Gastrocnemius medialis (tissue), 4 donors: ENCODE data around the gene PRSS56. TPM values are rescaled to one million over a fixed set of nuclear protein-coding genes. Genes with fewer than 3 reads are reported as not detected.

Experiments
- ATAC-seq, 2 donors: fragments of 150-250 bp; one replicate each; pipeline ENCODE4 v1.9.1; 2016
- DNase-seq, 2 donors: peaks; one replicate each; pipeline ENCODE4 v3.0.0-alpha.2; 2019
- H3K27ac ChIP-seq, 4 donors: fragments of 200-600 bp; sonication (generic); 1 replicate in 1 of 4; 2 replicates in 3 of 4; pipeline ENCODE4 v1.5.1; 2016 to 2018; ENCODE audit warnings: mild to moderate bottlenecking in 2 of 4, moderate library complexity in 1 of 4
- H3K27me3 ChIP-seq, 3 donors: fragments of 200-600 bp; sonication (generic) in 2 of 3; 1 replicate in 1 of 3; 2 replicates in 2 of 3; pipeline versions ENCODE4 v1.5.1 to v1.6.0; 2016 to 2019; ENCODE audit warnings: mild to moderate bottlenecking in 1 of 3, moderate library complexity in 1 of 3
- H3K36me3 ChIP-seq, 2 donors: fragments of 200-600 bp; sonication (generic) in 1 of 2; one replicate each; pipeline ENCODE4 v1.5.1; 2017 to 2018
- H3K4me1 ChIP-seq, 2 donors: fragments of 200-600 bp; sonication (generic) in 1 of 2; one replicate each; pipeline ENCODE4 v1.5.1; 2016 to 2017; ENCODE audit warnings: mild to moderate bottlenecking in 2 of 2
- H3K4me3 ChIP-seq, 4 donors: fragments of 200-600 bp; sonication (generic) in 3 of 4; 1 replicate in 1 of 4; 2 replicates in 3 of 4; pipeline ENCODE4 v1.5.1; 2016 to 2019; ENCODE audit warnings: mild to moderate bottlenecking in 2 of 4
- H3K9me3 ChIP-seq, 3 donors: fragments of 200-600 bp; sonication (generic) in 2 of 3; 1 replicate in 1 of 3; 2 replicates in 2 of 3; pipeline ENCODE4 v1.5.1; 2016 to 2019
- POLR2A ChIP-seq, 2 donors: fragments of 450-650 bp; IDR thresholded peaks; one replicate each; pipeline ENCODE4 v1.6.1; 2017; ENCODE audit warnings: antibody characterized with exemption in 2 of 2, mild to moderate bottlenecking in 2 of 2, moderate library complexity in 2 of 2
- in situ Hi-C, 4 donors: fragments of 200-750 bp; cut with MboI; loops; one replicate each; pipeline versions ENCODE4 v1.15.0 to v1.8.0; 2017; ENCODE audit warnings: low sequenced_read_pairs in 4 of 4
- intact Hi-C: fragments of 100-400 bp; cut with DNase I; formaldehyde crosslinking; loops from one replicate; pipeline ENCODE4 v1.15.1; 2023; ENCODE audit warnings: low total_unique reads
- total RNA-seq, 4 donors: library from RNA; depleted of rRNA; stranded (reverse); fragments of >200 nt; gene quantifications; one replicate each; pipeline versions ENCODE4 v1.1.0 to v1.2.3, GENCODE V29; 2016
- TF ChIP-seq, protein P1 (sequence below), 5 experiments: fragments of 450-650 bp in 3 of 5; fragments of 200-600 bp in 2 of 5; sonication (generic) in 2 of 5; IDR thresholded peaks in 4 of 5; conservative IDR thresholded peaks in 1 of 5; 1 replicate in 4 of 5; 2 replicates in 1 of 5; pipeline ENCODE4 v1.5.1; 2016 to 2019; ENCODE audit warnings: antibody characterized with exemption in 5 of 5, mild to moderate bottlenecking in 3 of 5, moderate library complexity in 3 of 5

PRSS56 gene
- total RNA-seq, 4 donors from 2014 or later = 1.0 to 3.2 (median 2.2) TPM

DNA sequence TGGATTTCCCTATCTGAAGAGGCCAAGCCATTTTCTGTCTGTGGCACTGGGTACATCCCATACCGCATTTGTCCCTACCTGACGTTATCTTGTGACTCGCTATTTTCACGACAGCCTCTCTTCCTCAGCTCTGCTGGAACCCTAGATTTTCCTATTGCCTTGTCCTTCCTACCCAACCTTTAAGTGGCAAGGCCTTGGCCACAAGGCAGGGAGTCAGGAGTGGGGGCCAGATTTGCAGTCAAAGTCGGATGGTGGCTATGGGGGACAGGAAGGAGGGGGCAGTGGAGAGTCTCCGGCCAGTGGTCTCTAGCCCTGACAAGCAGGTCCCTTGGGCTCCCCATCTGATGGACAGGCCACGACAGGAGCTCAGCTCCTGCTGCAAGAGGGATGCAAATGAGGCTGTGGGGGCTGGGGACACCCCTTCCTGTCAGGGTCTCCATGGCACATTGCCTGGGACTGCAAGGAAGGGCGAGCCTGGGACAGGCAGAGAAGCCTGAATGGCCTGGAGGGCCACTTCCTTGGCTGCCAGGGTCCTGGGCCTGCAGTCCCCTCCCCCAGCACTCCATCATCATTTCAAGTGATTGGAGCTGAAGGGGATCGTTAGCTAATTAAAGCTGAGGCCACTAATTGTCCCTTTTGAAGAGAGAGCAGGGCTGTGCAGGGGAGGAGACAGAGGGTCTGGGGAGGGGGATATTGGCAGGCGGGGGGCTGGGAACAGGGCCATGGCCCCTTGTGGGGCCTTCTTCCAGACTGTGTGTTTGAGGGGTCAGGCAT is 26.3 kb upstream of the PRSS56 start:
- DNase-seq (no peak), ATAC-seq (no peak)
- TF ChIP-seq POLR2A (IDR thresholded peaks at IDR 0.05) = no peak
- TF ChIP-seq, protein P1, sequence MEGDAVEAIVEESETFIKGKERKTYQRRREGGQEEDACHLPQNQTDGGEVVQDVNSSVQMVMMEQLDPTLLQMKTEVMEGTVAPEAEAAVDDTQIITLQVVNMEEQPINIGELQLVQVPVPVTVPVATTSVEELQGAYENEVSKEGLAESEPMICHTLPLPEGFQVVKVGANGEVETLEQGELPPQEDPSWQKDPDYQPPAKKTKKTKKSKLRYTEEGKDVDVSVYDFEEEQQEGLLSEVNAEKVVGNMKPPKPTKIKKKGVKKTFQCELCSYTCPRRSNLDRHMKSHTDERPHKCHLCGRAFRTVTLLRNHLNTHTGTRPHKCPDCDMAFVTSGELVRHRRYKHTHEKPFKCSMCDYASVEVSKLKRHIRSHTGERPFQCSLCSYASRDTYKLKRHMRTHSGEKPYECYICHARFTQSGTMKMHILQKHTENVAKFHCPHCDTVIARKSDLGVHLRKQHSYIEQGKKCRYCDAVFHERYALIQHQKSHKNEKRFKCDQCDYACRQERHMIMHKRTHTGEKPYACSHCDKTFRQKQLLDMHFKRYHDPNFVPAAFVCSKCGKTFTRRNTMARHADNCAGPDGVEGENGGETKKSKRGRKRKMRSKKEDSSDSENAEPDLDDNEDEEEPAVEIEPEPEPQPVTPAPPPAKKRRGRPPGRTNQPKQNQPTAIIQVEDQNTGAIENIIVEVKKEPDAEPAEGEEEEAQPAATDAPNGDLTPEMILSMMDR (IDR thresholded peaks at IDR 0.05 in 4 of 5, conservative IDR thresholded peaks at IDR 0.05 in 1 of 5) = no peak
- in situ Hi-C loops = no loop called here
- Histone ChIP-seq H3K4me3 (no peak overlapping the region), H3K36me3 (no peaks in the 10 kb centered on the region), H3K27me3 (no peaks in the 10 kb centered on the region), H3K9me3 (no peaks in the 10 kb centered on the region), H3K4me1 (no peaks in the 10 kb centered on the region), H3K27ac (no peak overlapping the region)
- intact Hi-C loops = no loop called here

DNA sequence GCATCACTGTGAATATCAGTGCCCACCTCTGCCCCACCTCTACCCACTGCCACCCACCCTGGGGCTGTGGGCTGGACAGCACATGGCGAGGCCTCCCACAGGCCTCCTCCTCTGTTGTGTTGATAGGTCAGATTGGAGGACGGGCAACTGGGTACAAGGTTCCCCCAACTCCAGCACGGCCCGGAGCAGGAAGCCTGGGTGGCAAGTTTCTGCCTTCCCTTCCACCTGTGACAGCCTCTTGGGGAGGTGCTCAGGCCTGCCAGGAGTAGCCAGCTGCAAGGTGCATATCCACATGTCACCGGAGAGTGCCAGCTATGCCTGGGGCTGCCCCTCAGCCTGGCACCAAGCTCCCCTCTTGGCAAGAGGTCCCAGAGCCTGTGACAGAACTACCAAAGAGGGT is 25.6 kb upstream of the PRSS56 start:
- intact Hi-C loops (no loop called here), in situ Hi-C loops (no loop called here)
- Histone ChIP-seq H3K27ac (no peak overlapping the region), H3K9me3 (no peaks in the 10 kb centered on the region), H3K4me3 (no peak overlapping the region), H3K36me3 (no peaks in the 10 kb centered on the region), H3K27me3 (no peaks in the 10 kb centered on the region), H3K4me1 (no peaks in the 10 kb centered on the region)
- no peak for TF ChIP-seq POLR2A (IDR thresholded peaks at IDR 0.05)
- TF ChIP-seq, protein P1 (IDR thresholded peaks at IDR 0.05 in 4 of 5, conservative IDR thresholded peaks at IDR 0.05 in 1 of 5) = no peak
- ATAC-seq (no peak), DNase-seq (no peak)

DNA sequence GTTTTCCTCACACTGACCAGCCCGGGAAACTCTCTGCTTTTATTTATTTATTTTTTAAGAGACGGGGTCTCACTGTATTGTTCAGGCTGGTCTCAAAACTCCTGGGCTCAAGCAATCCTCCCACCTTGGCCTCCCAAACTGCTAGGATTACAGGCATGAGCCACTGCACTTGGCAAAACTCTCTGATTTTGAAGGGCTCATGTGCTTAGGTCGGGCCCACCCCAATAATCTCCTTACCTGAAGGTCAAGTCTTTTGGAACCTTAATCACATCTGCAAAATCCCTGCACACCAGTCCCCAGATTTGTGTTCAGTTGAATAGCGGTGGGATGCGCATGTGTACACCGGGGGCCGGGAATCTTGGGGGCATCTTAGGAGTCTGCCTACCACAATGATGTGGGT is 24.9 kb upstream of the PRSS56 start:
- no peaks in the 10 kb centered on the region for H3K4me1 ChIP-seq
- ATAC-seq (no peak), DNase-seq (no peak)
- H3K9me3 ChIP-seq = no peaks in the 10 kb centered on the region
- in situ Hi-C loops = no loop called here
- no peak overlapping the region for H3K4me3 ChIP-seq
- TF ChIP-seq, protein P1 (IDR thresholded peaks at IDR 0.05 in 4 of 5, conservative IDR thresholded peaks at IDR 0.05 in 1 of 5) = no peak
- no peak for TF ChIP-seq POLR2A (IDR thresholded peaks at IDR 0.05)
- no peaks in the 10 kb centered on the region for H3K27me3 ChIP-seq
- H3K36me3 ChIP-seq = no peaks in the 10 kb centered on the region
- intact Hi-C loops = no loop called here
- no peak overlapping the region for H3K27ac ChIP-seq

DNA sequence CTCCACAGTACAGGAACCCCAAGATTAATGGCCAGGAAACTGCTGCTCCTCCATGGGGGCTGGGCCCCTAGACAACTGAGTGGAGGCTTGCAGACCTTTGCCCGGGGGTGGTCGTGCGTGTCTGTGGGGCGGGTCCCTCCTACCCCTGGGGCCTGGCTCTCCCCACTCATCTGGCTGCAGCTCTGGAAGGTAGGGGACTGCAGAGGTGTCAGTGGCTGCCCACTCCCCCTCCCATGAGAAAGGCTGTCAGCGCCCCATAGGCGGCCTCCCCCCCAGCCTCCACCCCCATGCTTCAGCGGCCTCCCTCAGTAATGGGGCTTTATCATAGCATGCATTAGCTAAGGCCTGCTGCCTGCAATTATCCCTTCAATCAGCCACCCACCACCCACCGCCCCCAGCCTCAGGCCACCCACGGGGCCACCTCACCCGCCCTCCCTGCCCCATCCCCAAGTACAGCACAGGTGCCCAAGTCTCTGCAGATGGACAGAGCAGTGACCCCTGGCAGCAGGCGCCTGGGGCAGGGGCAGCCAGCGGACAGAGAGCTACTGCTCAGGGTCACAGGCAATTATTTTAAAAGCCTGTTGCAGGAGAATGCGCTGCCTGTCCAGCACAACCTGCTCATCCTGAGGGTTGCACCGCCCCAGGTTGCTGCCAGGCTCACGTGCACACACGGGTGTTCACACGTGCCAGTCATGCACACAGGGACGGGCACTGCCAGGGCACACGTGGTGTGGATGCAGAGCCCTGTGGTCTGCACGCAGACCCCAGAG is 23.5 kb upstream of the PRSS56 start:
- intact Hi-C loops = no loop called here
- Histone ChIP-seq H3K27me3 (no peaks in the 10 kb centered on the region), H3K36me3 (no peaks in the 10 kb centered on the region), H3K4me1 (peaks cover 0 to under 1% of the 10 kb centered on the region in 2 donors), H3K9me3 (no peaks in the 10 kb centered on the region), H3K4me3 (no peak overlapping the region), H3K27ac (no peak overlapping the region)
- in situ Hi-C loops = no loop called here
- TF ChIP-seq, protein P1 (IDR thresholded peaks at IDR 0.05 in 4 of 5, conservative IDR thresholded peaks at IDR 0.05 in 1 of 5) = no peak
- TF ChIP-seq POLR2A (IDR thresholded peaks at IDR 0.05) = no peak
- DNase-seq (no peak), ATAC-seq (no peak)
